KMS-11 (cell line): ENCODE results near the gene CACNB4.

Source experiments
- H2AFZ ChIP-seq: fragments of 200-600 bp; sonication (generic); 2 replicates; pipeline ENCODE4 v1.6.1; 2016; ENCODE audit warnings: antibody characterized with exemption, mixed run types, low read depth
- H3K27ac ChIP-seq: fragments of 200-600 bp; sonication (generic); 2 replicates; pipeline ENCODE4 v1.6.1; 2016; ENCODE audit warnings: mild to moderate bottlenecking, mixed run types
- H3K27me3 ChIP-seq: fragments of 200-600 bp; sonication (generic); 2 replicates; pipeline ENCODE4 v1.6.1; 2017; ENCODE audit warnings: mild to moderate bottlenecking, low read depth, mixed run types, moderate library complexity; ENCODE audit not compliant: insufficient read depth
- H3K36me3 ChIP-seq: fragments of 200-600 bp; sonication (generic); 2 replicates; pipeline ENCODE4 v1.6.1; 2017; ENCODE audit warnings: mild to moderate bottlenecking, mixed run types; ENCODE audit not compliant: insufficient read depth
- H3K4me1 ChIP-seq: fragments of 200-600 bp; sonication (generic); 2 replicates; pipeline ENCODE4 v1.6.1; 2016; ENCODE audit warnings: mild to moderate bottlenecking, low read depth, mixed run types; ENCODE audit not compliant: poor library complexity, severe bottlenecking
- H3K4me2 ChIP-seq: fragments of 200-600 bp; sonication (generic); 2 replicates; pipeline ENCODE4 v1.7.0; 2016; ENCODE audit warnings: mild to moderate bottlenecking, mixed run types
- H3K4me3 ChIP-seq: fragments of 200-600 bp; sonication (generic); IDR thresholded peaks from 2 replicates; pipeline ENCODE4 v1.6.1; 2017; ENCODE audit warnings: low read depth, low read length, mixed read lengths; ENCODE audit not compliant: insufficient read depth
- H3K79me2 ChIP-seq: fragments of 200-600 bp; sonication (generic); 2 replicates; pipeline ENCODE4 v1.6.1; 2016; ENCODE audit warnings: low read depth, mixed run types; ENCODE audit not compliant: insufficient read depth
- H3K9ac ChIP-seq: fragments of 200-600 bp; sonication (generic); 2 replicates; pipeline ENCODE4 v1.6.1; 2016; ENCODE audit warnings: mild to moderate bottlenecking, mixed run types
- H4K20me1 ChIP-seq: fragments of 200-600 bp; sonication (generic); 2 replicates; pipeline ENCODE4 v1.6.1; 2016; ENCODE audit warnings: mild to moderate bottlenecking, mixed run types; ENCODE audit not compliant: insufficient read depth
- TF ChIP-seq, protein P1 (sequence below): fragments of 200-600 bp; sonication (generic); conservative IDR thresholded peaks from 2 replicates; pipeline ENCODE4 v1.6.1; 2017; ENCODE audit warnings: low read depth, mild to moderate bottlenecking, antibody characterized with exemption, low read length, moderate library complexity, mixed read lengths

CACNB4 gene

DNA sequence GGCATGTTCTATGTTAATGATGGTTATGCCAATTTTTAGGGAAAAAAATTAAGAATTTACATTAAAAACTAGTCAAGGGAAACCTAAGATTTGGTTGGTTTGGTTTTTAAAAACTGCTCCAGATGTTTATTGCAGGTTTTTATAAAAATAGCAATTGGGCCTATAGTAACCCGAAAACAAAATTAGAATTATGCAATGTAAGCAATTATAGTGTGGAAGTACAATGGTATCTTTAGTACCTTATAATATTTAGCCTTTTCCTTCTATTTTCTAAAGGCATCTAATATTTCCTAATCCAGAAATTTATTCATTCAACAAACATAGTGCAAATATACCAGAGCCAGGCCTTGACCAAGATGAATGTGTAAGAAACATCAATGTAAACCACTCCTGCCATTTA is 27.3 kb downstream of the CACNB4 start:
- Histone ChIP-seq H3K79me2 (no peaks in the 10 kb centered on the region), H3K36me3 (no peaks in the 10 kb centered on the region), H3K4me2 (no peak overlapping the region), H2AFZ (no peak overlapping the region), H4K20me1 (no peaks in the 10 kb centered on the region), H3K27me3 (no peaks in the 10 kb centered on the region), H3K4me1 (no peaks in the 10 kb centered on the region), H3K9ac (no peak overlapping the region), H3K4me3 (no peak overlapping the region), H3K27ac (no peak overlapping the region)
- TF ChIP-seq, protein P1, sequence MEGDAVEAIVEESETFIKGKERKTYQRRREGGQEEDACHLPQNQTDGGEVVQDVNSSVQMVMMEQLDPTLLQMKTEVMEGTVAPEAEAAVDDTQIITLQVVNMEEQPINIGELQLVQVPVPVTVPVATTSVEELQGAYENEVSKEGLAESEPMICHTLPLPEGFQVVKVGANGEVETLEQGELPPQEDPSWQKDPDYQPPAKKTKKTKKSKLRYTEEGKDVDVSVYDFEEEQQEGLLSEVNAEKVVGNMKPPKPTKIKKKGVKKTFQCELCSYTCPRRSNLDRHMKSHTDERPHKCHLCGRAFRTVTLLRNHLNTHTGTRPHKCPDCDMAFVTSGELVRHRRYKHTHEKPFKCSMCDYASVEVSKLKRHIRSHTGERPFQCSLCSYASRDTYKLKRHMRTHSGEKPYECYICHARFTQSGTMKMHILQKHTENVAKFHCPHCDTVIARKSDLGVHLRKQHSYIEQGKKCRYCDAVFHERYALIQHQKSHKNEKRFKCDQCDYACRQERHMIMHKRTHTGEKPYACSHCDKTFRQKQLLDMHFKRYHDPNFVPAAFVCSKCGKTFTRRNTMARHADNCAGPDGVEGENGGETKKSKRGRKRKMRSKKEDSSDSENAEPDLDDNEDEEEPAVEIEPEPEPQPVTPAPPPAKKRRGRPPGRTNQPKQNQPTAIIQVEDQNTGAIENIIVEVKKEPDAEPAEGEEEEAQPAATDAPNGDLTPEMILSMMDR = no peak

DNA sequence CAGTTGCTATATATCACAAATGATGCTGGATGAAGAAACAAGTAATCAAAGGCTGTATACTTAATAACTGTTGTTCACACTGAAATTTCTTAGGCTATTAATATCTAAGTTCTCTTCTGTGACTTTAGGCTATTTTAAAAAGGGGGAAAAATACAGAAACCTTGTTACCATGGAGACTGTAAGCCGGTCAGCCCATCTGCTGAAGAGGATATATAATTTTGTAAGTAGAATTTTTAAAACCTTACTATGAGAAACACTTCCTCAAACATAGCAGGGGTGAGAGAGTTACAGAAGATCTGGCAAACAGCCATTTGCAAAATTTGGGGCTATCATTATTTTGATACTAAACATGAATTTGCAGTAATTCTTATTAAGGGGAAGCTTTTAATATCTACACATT is 27.8 kb downstream of the CACNB4 start:
- no peaks in the 10 kb centered on the region for H3K4me1 ChIP-seq
- H3K27ac ChIP-seq = no peak overlapping the region
- TF ChIP-seq, protein P1 = no peak
- no peak overlapping the region for H2AFZ ChIP-seq
- H4K20me1 ChIP-seq = no peaks in the 10 kb centered on the region
- no peaks in the 10 kb centered on the region for H3K36me3 ChIP-seq
- no peak overlapping the region for H3K9ac ChIP-seq
- no peaks in the 10 kb centered on the region for H3K79me2 ChIP-seq
- no peak overlapping the region for H3K4me3 ChIP-seq
- no peak overlapping the region for H3K4me2 ChIP-seq
- no peaks in the 10 kb centered on the region for H3K27me3 ChIP-seq

DNA sequence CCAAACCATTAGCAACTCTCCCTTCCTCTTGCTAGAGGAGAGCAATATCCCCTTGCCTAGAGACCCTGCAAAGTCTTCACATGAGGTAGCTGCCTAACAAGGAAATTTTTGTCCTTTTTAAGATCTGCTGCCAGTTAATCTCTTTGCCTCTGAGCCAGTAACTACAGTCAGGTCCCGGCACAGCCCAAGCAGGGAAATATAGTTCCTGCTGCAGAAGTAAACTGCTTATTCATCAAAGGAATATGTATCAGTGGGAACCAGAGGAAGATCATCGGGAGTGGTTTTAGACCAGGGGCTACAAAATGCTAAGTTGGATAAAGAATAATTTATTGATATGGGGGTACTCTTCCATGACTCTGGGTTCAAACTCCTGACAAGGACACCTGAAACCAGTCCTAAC is 30.6 kb downstream of the CACNB4 start:
- Histone ChIP-seq H3K4me1 (no peaks in the 10 kb centered on the region), H2AFZ (no peak overlapping the region), H3K36me3 (no peaks in the 10 kb centered on the region), H3K4me2 (no peak overlapping the region), H3K9ac (no peak overlapping the region), H3K27me3 (no peaks in the 10 kb centered on the region), H4K20me1 (no peaks in the 10 kb centered on the region), H3K79me2 (no peaks in the 10 kb centered on the region), H3K4me3 (no peak overlapping the region), H3K27ac (no peak overlapping the region)
- TF ChIP-seq, protein P1 = no peak

DNA sequence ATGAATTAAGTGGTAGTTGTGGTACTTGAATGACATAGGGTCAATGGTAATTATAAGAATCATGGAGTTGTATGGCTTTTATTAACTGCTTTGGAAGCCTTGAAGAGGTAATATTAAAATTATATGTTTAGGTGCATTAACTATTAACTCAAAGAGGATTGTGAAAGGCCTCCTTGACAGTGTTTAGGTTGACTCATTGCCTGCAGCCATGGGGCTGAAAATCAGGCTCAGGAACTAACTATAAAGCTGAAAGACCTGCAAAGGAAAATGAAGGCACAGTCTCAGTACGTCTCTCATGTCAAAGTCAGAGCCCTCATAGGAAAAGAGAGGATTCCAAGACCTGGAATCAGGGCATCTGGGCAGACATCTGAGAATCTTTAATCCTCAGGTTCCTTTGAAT is 31.0 kb downstream of the CACNB4 start:
- H3K4me2 ChIP-seq = no peak overlapping the region
- no peaks in the 10 kb centered on the region for H4K20me1 ChIP-seq
- no peaks in the 10 kb centered on the region for H3K36me3 ChIP-seq
- no peaks in the 10 kb centered on the region for H3K27me3 ChIP-seq
- H3K79me2 ChIP-seq = no peaks in the 10 kb centered on the region
- H3K9ac ChIP-seq = no peak overlapping the region
- TF ChIP-seq, protein P1 = no peak
- H3K27ac ChIP-seq = no peak overlapping the region
- H2AFZ ChIP-seq = no peak overlapping the region
- no peak overlapping the region for H3K4me3 ChIP-seq
- H3K4me1 ChIP-seq = no peaks in the 10 kb centered on the region

DNA sequence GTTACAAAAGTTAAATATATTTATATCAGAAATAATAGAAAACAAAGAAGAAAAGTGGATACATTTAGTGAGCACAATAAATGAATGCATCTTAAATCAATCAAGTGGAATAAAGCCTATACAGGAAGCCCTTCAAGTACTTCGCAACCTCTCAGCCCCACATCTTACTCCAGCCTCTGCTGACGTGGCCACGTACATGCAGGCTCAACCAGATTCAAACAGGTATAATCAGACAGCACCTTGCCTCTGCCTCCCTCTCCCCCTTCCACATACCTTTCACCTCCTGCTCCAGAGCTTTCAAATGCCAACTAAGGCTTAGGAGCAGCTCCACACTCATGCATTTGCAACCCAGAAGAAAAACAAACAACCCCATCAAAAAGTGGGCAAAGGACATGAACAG is 32.9 kb downstream of the CACNB4 start:
- Histone ChIP-seq H3K27ac (no peak overlapping the region), H3K9ac (no peak overlapping the region), H3K79me2 (no peaks in the 10 kb centered on the region), H2AFZ (no peak overlapping the region), H3K4me3 (no peak overlapping the region), H4K20me1 (no peaks in the 10 kb centered on the region), H3K27me3 (no peaks in the 10 kb centered on the region), H3K4me2 (no peak overlapping the region), H3K4me1 (no peaks in the 10 kb centered on the region), H3K36me3 (no peaks in the 10 kb centered on the region)
- TF ChIP-seq, protein P1 = no peak
